ENCODE data around the gene COL13A1. TPM values are rescaled to one million over a fixed set of nuclear protein-coding genes. Genes with fewer than 3 reads are reported as not detected.
A peak's percentile ranks its signal among the peaks of the same experiment; 100 is the strongest.

The COL13A1 gene
- total RNA-seq, 1 donor from 2014 or later, result 9.2 TPM

DNA sequence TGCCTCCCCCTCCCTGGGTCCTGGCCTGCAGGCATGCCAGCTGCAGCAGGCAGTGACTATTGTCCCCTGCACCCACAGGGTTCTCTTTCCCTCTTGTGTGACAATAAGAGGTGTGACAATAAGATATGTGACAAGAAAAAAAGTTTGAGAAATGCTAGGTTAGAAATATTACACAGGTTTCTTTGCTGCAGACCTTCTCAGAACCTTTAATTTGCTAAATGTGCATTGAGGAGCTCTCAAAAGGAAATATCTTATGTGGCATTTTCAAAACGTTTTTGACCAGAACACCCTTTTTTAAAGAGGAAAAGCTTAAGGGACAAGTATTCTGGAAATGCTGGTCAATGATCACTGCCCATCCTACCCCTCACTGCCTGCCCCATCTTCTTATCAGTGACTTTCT lies 117.5 kb downstream of the COL13A1 start:
- H3K9me3 ChIP-seq, result no peaks in the 10 kb centered on the region
- no peak for DNase-seq
- TF ChIP-seq, protein P1, sequence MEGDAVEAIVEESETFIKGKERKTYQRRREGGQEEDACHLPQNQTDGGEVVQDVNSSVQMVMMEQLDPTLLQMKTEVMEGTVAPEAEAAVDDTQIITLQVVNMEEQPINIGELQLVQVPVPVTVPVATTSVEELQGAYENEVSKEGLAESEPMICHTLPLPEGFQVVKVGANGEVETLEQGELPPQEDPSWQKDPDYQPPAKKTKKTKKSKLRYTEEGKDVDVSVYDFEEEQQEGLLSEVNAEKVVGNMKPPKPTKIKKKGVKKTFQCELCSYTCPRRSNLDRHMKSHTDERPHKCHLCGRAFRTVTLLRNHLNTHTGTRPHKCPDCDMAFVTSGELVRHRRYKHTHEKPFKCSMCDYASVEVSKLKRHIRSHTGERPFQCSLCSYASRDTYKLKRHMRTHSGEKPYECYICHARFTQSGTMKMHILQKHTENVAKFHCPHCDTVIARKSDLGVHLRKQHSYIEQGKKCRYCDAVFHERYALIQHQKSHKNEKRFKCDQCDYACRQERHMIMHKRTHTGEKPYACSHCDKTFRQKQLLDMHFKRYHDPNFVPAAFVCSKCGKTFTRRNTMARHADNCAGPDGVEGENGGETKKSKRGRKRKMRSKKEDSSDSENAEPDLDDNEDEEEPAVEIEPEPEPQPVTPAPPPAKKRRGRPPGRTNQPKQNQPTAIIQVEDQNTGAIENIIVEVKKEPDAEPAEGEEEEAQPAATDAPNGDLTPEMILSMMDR (IDR thresholded peaks at IDR 0.05), result no peak
- intact Hi-C loops (cut with DNase I), result no loop called here
- no peak overlapping the region for H3K4me3 ChIP-seq
- no peak overlapping the region for H3K27ac ChIP-seq
- H3K36me3 ChIP-seq, result no peaks in the 10 kb centered on the region
- no peaks in the 10 kb centered on the region for H3K4me1 ChIP-seq
- H3K27me3 ChIP-seq (ENCODE audit: low read depth), result no peaks in the 10 kb centered on the region
- no peak for ATAC-seq

- TF ChIP-seq, protein P1 (IDR thresholded peaks at IDR 0.05), result no peak
- no peaks in the 10 kb centered on the region for H3K36me3 ChIP-seq
- DNase-seq (no peak), ATAC-seq (no peak)
- H3K4me1 ChIP-seq, result no peaks in the 10 kb centered on the region
- H3K27ac ChIP-seq, result no peak overlapping the region
- peaks cover 5% of the 10 kb centered on the region for H3K27me3 ChIP-seq (ENCODE audit: low read depth)
- no peaks in the 10 kb centered on the region for H3K9me3 ChIP-seq
- H3K4me3 ChIP-seq, result no peak overlapping the region
- intact Hi-C loops (cut with DNase I), result no loop called here
These were observed 123.4 kb downstream of the COL13A1 start for GRCh38 chr10:69925111-69925510.

- ATAC-seq, result no peak
- Histone ChIP-seq H3K4me1 (no peaks in the 10 kb centered on the region), H3K27ac (no peak overlapping the region), H3K27me3 (ENCODE audit: low read depth) (peaks cover 5% of the 10 kb centered on the region), H3K36me3 (no peaks in the 10 kb centered on the region), H3K4me3 (no peak overlapping the region), H3K9me3 (no peaks in the 10 kb centered on the region)
- DNase-seq, result no peak
- TF ChIP-seq, protein P1 (IDR thresholded peaks at IDR 0.05), result no peak
- intact Hi-C loops (cut with DNase I), result no loop called here
These were observed 126.6 kb downstream of the COL13A1 start for GRCh38 chr10:69928339-69928738.

DNA sequence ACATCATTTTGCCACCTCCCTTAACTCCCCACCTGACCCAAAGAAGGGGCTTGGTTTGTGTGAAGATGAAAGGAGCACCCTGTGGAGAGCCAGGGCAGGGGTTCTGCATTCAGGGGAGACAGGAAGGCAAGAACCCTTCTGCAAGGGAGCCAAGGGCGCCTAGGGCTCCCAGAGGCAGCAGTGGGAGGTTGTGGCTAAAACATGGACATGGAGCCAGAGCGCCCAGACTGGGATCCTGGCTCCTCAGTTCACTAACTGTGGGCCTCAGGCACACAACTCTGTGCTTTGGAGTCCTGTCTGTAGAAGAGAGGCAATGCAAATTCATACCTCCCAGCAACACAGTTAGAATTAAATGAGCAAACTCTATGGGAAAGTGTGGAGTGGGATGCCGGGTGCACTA lies 127.9 kb downstream of the COL13A1 start:
- ATAC-seq (no peak), DNase-seq (no peak)
- Histone ChIP-seq H3K4me1 (no peaks in the 10 kb centered on the region), H3K9me3 (no peaks in the 10 kb centered on the region), H3K36me3 (no peaks in the 10 kb centered on the region), H3K27ac (no peak overlapping the region), H3K4me3 (no peak overlapping the region), H3K27me3 (ENCODE audit: low read depth) (peaks cover 5% of the 10 kb centered on the region)
- TF ChIP-seq, protein P1 (IDR thresholded peaks at IDR 0.05), result no peak
- intact Hi-C loops (cut with DNase I), result no loop called here

DNA sequence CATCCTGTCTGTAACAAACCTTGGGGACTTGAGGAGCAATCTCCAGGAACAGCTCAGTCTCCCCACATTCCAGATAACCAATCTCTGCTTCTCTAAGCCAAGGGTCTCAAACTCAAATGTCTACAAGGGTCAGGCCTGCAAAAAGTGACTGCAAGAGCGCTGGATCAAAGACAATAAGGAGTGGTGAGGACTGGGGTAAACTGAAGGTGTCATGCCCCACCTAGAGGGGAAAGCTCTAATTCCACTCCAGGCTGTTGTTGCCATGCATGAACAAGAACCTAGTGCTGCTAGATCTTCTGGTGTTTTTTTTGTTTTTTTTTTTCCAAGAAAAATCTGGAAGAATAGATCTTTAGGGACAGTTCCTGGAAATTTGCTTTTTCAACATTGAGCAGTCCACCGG lies 133.1 kb downstream of the COL13A1 start:
- intact Hi-C loops (cut with DNase I), result no loop called here
- DNase-seq, result no peak
- Histone ChIP-seq H3K4me3 (no peak overlapping the region), H3K27me3 (ENCODE audit: low read depth) (no peaks in the 10 kb centered on the region), H3K36me3 (no peaks in the 10 kb centered on the region), H3K9me3 (no peaks in the 10 kb centered on the region), H3K27ac (no peak overlapping the region), H3K4me1 (no peaks in the 10 kb centered on the region)
- TF ChIP-seq, protein P1 (IDR thresholded peaks at IDR 0.05), result no peak
- no peak for ATAC-seq

DNA sequence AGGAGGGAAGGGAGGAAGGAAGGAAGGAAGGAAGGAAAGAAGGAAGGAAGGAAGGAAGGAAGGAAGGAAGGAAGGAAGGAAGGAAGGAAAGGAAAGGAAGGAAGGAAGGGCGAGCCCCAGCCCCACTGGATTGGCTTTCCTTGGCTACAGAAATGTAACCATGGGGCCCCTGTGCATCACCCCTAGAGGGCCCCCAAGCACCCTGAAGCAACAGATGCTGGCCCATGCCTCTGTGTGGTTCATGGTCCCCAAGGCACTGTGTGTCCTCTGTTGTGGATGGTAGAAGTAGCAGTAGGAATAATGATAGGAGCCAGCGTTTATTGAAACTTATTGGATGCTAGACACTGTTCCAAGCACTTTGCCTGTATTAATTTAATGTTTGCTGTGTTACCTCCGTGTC lies 134.4 kb downstream of the COL13A1 start:
- H3K27me3 ChIP-seq (ENCODE audit: low read depth), result no peaks in the 10 kb centered on the region
- DNase-seq (no peak), ATAC-seq (peak in 1 of 2 donors; percentile 25)
- no peaks in the 10 kb centered on the region for H3K4me1 ChIP-seq
- H3K36me3 ChIP-seq, result no peaks in the 10 kb centered on the region
- intact Hi-C loops (cut with DNase I), result no loop called here
- no peak overlapping the region for H3K4me3 ChIP-seq
- TF ChIP-seq, protein P1 (IDR thresholded peaks at IDR 0.05), result no peak
- no peaks in the 10 kb centered on the region for H3K9me3 ChIP-seq
- H3K27ac ChIP-seq, result no peak overlapping the region
